Stimulated activated CD4-positive, alpha-beta T cell treated with anti-CD3 and anti-CD28 coated beads, Interleukin-1b, Interleukin-23, amount 100 ng/mL, for 1 hour (primary cell): ENCODE results near the gene CYP4B1.
"Not testable (repeated sequence)": the region's sequence is repeated elsewhere in the genome, so short reads cannot be mapped to it uniquely, and the experiment has no call there.

Experiments used
- DNase-seq, 2 donors: peaks; one replicate each; pipeline ENCODE4 v3.0.0-alpha.2; 2020; ENCODE audit warnings: low read depth in 2 of 2

Gene CYP4B1

DNA sequence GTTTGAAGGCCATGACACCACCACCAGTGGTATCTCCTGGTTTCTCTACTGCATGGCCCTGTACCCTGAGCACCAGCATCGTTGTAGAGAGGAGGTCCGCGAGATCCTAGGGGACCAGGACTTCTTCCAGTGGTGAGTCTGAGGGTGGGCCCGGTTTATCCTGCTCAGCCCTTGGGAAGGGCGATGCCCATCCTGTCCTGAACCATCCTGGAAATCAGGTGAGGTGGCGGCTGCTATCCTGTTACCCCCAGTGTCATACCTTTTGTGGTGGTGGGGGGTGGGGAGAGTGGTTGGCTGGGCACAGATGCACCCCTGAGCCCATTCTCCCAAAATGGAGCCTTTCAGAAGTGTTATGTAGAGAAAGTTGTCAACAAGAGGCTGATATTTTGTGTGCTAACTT is 16.3 kb downstream of the CYP4B1 start:
- DNase-seq: no peak

DNA sequence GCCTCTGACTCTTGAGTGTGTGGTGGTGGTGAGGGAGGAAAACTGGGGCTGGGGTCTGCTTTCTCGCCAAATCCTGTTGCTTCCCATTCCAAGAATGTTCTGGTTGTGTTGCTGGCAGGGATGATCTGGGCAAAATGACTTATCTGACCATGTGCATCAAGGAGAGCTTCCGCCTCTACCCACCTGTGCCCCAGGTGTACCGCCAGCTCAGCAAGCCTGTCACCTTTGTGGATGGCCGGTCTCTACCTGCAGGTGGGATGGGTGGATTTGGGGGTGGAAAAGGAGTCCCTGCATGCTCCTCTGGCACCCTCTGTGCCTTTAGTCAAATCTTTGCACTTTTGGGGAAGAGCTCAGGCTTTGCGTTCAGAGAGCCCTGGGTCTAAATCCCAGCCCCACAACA is 18.1 kb downstream of the CYP4B1 start:
- DNase-seq: no peak

DNA sequence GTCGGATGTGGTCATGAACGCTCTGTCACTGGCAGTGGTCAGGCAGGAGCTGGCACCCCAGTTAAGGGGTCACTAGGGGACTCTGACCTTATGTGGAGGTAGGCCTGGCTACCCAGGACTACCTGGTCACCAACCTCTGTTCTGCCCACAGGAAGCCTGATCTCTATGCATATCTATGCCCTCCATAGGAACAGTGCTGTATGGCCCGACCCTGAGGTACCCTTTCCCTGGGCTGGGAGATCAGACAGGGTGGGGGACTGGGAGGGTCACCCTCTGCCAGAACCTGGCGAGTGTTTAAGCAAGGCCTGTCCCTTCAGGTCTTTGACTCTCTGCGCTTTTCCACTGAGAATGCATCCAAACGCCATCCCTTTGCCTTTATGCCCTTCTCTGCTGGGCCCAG is 19.0 kb downstream of the CYP4B1 start:
- no peak for DNase-seq

DNA sequence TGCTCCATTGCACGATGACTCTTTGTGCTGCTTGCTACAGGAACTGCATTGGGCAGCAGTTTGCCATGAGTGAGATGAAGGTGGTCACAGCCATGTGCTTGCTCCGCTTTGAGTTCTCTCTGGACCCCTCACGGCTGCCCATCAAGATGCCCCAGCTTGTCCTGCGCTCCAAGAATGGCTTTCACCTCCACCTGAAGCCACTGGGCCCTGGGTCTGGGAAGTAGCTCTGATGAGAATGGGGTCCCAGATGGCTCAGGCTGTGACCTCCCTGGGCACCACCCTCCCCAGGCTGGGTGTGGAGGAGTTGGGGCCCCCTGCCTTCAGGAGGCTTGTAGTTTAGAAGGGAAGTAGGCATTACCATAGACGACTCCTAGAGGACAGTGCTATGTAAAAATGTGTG is 19.7 kb downstream of the CYP4B1 start:
- no peak for DNase-seq

DNA sequence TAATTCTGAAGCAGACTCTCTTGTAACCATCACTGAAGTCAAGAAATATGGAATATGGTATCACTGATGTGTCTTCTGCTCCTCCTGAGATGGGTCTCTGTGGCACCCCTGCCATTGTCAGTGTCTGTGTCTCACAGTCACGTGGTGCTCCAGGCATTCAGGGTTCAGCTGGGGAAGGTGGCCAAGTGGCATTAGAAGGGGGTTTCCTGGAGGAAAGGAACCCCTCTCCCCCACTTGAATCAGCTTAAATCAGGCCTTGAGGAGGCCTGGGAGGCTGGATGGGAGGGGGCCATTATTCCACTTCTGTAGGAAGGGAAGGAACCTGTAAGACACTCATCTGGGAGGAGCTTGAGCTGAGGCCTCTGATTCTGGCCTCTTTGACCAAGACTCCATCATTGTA is 20.5 kb downstream of the CYP4B1 start:
- no peak for DNase-seq

DNA sequence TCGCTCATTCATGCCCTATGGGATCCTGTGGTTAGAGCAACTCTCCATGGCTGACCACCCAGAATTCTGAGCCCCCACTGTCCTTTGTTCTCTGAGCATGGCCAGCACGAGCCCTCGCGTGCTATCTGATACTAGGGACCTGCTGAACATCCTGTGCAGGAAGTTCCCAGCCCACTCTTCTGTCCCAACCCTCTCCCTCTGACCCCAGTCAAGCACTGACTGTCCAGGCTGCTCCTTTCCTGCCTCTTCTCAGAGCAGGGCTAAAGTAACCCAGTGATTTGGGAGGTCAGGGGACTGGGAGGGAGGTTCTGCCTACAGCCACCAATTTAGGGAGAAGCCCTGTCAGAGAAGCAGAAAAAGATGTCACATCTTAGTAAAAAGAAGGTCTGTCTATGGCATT is 21.2 kb downstream of the CYP4B1 start:
- no peak for DNase-seq

DNA sequence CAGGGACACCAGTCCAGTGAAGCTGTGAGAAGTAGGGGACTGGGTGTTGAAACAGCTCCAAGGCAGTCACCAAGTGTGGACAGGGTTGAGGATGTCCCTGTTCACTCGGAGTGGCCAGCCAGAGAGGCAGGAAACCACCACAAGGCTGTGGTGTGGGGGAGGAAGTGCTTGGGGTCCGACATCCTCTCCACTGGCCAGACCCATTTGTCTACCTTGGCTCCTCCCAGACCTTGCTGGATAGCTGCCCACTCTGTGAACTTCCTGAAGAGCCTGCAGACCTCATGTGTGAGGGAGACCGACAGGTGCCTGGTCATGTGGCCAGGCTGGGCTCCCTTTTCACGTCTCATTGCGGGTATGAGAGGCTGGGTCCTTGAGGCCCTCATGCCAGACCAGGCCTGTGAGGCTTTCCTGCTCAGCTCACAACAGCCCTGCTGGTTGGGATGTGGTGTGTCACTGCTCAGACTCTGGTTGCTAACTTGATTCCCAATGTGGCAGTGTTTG is 21.8 kb downstream of the CYP4B1 start:
- no peak for DNase-seq

DNA sequence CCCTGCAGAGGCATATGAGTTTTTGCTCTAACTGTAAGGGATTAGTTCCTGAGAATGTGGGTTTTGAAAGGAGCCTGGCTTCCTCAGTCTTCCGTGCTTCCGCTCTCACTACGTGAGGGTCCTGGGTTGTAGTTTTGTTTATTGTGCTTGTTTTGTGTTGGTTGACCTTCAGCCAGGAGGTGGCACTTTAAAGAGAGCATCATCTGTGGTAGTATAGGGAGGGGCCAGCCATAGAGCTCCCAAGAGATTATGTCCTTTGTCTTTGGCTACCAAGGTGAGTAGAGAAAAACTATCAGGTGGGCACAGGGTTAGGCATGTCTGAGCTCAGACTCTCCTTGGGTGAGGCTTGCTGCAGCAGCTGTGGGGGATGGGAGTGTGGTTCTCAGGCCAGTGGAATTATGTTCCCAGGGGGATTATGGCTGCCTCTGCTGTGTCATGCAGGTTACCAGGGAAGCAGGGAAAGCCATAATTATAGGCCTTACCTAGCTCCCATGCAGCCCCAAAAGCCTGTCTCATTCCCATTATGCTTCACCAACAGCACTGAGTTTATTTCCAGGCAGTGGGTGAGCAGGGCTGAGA is 23.5 kb downstream of the CYP4B1 start:
- no peak for DNase-seq

DNA sequence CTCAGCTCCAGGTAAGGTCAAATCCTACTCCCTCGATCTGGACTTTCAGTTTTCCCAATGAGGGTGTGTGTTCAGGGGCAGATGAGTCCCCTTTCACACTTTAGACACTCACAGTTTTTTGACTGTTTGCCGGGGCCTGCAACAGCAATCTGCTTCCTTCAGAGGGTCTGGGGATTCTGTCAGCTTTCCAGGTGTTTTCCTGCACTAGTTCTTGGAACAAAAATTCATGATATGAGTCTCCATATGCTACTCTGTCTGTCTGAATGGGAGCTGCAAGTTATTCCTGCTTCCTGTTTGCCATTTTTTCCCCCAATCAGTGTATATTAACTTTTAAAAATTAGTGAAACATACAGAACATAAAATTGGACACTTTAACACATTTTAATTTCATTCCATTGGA is 24.3 kb downstream of the CYP4B1 start:
- DNase-seq: no peak

DNA sequence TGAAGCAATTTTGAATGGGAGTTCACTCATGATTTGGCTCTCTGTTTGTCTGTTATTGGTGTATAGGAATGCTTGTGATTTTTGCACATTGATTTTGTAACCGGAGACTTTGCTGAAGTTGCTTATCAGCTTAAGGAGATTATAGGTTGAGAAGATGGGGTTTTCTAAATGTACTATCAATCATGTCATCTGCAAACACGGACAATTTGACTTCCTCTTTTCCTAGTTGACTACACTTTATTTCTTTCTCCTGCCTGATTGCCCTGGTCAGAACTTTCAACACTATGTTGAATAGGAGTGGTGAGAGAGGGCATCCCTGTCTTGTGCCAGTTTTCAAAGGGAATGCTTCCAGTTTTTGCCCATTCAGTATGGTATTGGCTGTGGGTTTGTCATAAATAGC is 28.0 kb downstream of the CYP4B1 start:
- DNase-seq: not testable (repeated sequence)

DNA sequence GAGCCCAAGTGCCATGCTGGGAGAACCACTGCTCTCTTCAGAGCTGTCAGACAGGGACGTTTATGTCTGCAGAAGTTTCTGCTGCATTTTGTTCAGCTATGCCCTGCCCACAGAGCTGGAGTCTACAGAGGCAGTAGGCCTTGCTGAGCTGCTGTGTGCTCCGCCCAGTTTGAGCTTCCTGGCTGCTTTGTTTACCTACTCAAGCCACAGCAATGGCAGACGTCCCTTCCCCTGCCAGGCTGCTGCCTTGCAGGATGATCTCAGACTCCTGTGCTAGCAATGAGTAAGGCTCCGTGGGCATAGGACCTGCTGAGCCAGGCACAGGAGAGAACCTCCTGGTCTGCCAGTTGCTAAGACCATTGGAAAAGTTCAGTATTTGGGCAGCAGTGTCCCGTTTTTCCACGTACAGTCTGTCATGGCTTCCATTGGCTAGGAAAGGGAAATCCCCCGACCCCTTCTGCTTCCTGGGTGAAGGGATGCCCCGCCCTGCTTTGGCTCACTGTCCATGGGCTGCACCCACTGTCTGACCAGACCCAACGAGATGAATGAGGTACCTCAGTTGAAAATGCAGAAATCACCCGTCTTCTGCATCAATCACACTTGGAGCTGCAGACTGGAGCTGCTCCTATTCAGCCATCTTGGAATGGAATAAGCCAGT is 31.9 kb downstream of the CYP4B1 start:
- DNase-seq: no peak

DNA sequence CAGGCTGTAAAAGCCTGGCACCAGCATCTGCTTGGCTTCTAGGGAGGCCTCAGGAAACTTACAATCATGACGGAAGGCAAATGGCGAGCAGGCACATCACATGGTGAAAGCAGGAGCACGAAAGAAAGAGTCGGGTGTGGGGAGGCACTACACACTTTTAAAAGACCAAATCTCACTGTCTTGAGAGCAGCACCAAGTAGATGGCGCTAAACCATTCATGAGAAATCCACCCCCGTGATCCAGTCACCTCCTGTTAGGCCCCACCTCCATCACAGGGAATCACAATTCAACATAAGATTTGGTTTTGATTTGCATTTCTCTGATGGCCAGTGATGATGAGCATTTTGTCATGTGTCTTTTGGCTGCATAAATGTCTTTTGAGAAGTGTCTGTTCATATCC is 36.6 kb downstream of the CYP4B1 start:
- DNase-seq: not testable (repeated sequence)

DNA sequence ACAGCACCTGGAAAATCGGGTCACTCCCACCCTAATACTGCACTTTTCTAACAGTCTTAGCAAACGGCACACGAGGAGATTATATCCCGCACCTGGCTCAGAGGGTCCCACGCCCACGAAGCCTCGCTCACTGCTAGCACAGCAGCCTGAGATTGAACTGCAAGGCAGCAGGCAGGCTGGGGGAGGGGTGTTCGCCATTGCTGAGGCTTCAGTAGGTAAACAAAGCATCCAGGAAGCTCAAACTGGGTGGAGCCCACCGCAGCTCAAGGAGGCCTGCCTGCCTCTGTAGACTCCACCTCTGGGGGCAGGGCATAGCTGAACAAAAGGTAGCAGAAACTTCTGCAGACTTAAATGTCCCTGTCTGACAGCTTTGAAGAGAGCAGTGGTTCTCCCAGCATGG is 47.5 kb downstream of the CYP4B1 start:
- DNase-seq: not testable (repeated sequence)

DNA sequence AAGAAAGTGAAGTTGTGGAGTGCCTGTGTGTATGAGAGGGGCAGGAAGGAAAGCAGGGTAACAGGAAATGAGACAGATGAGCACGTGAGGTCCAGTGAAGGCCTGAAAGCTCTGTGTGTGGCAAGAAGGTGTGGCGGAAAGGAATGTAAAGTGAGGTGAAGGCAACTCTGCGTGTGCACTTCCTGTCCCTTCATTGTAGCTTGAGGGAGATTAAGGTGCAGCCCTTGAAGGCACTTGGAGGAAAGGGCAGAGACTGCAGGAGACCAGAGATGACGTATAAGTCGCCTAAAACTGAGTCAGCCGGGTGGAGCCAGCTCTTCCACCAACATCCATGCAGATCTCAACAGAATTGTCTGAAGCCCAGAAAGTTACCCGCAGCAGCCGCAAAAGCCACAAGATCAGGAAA is 58.8 kb downstream of the CYP4B1 start:
- DNase-seq: not testable (repeated sequence)

DNA sequence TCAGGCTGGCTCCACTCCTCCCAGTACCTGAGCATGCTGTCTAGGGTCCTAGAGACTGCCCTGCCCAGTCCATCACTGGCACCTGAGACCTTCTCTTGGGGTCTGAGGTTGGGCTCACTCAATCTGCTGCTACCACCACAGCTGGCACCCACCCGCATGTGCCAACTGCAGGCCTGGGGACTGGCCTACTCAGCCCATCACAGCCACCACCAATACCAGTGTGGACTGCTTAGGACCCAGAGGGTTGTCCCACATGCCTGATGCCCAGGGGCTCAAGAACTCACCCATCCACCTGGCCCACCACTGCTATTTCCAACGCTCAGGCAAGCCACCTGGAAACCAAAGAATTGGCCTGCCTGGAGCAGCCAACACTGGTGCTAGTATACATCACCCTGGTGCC is 63.5 kb downstream of the CYP4B1 start:
- no peak for DNase-seq
